Measurements from ENCODE around the gene CYP4Z1.

Gene CYP4Z1

DNA sequence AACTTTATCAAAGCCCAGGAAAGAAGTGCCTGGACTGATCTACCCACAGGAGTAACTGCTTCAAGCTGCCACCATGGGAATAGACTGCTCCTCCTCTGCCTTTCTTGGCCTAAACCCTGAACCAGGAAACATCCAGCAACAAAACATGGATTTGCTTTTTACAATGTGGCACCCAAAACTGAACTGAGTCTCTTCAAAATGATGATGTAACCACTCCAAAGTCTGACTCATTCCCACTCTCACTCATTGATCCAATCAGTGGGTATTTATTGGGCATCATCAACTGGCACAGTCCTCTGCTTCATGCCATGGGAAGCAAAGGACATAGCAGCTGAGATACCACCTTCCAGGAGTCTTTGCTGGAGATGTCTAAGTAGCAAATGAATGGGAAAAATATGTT, 93.7 kb downstream of the CYP4Z1 start:
- H3K4me3 ChIP-seq (ENCODE audit: low read length) = no peak overlapping the region
- no peak for TF ChIP-seq ZNF274 (IDR thresholded peaks at IDR 0.05; ENCODE audit: low read depth, low read length)

DNA sequence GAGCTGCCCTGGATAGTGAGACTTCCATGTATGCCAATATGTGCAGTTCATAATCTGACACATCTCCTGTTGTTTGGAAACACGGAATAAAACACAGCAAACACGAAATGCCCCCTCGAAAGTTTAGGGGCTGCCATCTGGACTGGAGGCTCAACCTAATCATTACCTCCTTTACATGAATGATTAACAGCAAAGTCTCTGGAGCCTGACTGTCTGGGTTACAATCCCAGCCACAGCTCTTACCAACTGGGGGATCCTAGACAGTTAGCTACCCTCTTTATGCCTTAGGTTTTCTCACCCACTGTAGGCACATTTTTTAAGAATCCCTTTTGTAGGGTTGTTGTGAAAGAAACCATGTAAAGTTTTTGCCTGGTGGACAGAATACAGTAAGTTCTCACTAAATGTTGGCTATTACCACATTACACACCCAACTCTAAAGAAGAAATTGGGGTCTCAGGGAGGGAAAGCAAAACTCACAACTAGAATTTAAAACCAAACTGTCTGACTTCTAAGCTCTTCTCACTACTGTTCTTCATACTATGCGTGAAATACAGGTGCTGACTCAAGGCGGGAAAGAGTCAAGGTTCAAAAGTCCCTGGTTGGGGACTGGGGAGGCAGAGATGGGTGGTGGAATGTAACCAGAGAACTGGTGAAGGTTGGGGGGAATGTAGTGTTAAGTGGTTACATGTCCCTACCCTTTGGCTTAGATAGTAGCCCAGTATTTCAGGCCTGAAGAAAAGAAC, 94.4 kb downstream of the CYP4Z1 start:
- no peak for TF ChIP-seq ZNF274 (IDR thresholded peaks at IDR 0.05; ENCODE audit: low read depth, low read length)
- H3K4me3 ChIP-seq (ENCODE audit: low read length) = no peak overlapping the region

DNA sequence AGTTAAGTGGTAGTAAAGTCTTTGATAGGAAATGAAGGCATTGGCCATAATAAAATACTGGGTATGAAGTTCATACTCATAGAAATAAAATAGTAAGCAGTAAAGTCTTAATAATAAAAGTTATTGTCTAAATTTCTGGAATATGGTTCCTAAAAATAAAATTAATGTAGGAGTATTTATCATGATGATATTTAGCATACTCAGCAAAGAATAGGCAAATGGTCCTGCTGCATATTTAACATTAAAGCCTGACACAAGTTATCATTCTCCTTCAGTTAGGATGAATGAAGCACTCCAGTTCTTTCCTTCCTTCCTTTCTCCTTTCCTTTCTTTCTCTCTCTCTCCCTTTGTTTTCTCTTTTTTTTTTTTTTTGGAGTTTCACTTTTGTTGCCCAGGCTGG, 97.5 kb downstream of the CYP4Z1 start:
- no peak for TF ChIP-seq ZNF274 (IDR thresholded peaks at IDR 0.05; ENCODE audit: low read depth, low read length)
- no peak overlapping the region for H3K4me3 ChIP-seq (ENCODE audit: low read length)

All from GM08714 (cell line).